Psoas muscle (tissue), 8 donors: ENCODE results near the gene TCEAL6. TPM values are rescaled to one million over a fixed set of nuclear protein-coding genes. Genes with fewer than 3 reads are reported as not detected.
"Not testable (repeated sequence)": the region's sequence is repeated elsewhere in the genome, so short reads cannot be mapped to it uniquely, and the experiment has no call there.

ENCODE experiments used
- ATAC-seq, 4 donors: fragments of 200-7000 bp; cut with Tn5 transposase; one replicate each; pipeline ENCODE4 v1.9.1; 2020; ENCODE audit warnings: moderate library complexity in 3 of 4, mild to moderate bottlenecking in 2 of 4
- DNase-seq, 2 donors: peaks; one replicate each; pipeline ENCODE4 v3.0.0-alpha.2; 2020
- H3K27ac ChIP-seq: fragments of 200-600 bp; one replicate; pipeline ENCODE4 v1.8.0; 2022
- H3K27me3 ChIP-seq, 3 donors: fragments of 200-600 bp in 1 of 3; one replicate each; pipeline versions ENCODE4 v1.6.1 to v1.8.0; 2013 to 2022; ENCODE audit warnings: low read length in 2 of 3, mild to moderate bottlenecking in 2 of 3, moderate library complexity in 1 of 3; ENCODE audit not compliant: insufficient read depth in 3 of 3
- H3K36me3 ChIP-seq, 2 donors: fragments of 200-600 bp in 1 of 2; one replicate each; pipeline versions ENCODE4 v1.6.1 to v1.8.0; 2013 to 2022; ENCODE audit warnings: low read depth in 1 of 2, mild to moderate bottlenecking in 1 of 2, moderate library complexity in 1 of 2; ENCODE audit not compliant: insufficient read depth in 1 of 2
- H3K4me1 ChIP-seq: fragments of 200-600 bp; one replicate; pipeline ENCODE4 v1.8.0; 2022
- H3K4me3 ChIP-seq: fragments of 200-600 bp; one replicate; pipeline ENCODE4 v1.8.0; 2022; ENCODE audit warnings: mild to moderate bottlenecking
- H3K9me3 ChIP-seq: fragments of 200-600 bp; one replicate; pipeline ENCODE4 v1.8.0; 2022
- CTCF ChIP-seq: fragments of 200-600 bp; IDR thresholded peaks from one replicate; pipeline ENCODE4 v1.8.0; 2022; ENCODE audit warnings: antibody characterized with exemption
- WGBS, 3 donors: extraction: QIAGEN DNeasy Blood & Tissue Kit; methylation state at CpG; one replicate each; pipeline versions ENCODE4 v1.1.6 to v1.1.7; 2013; 5-methylcytosine and 5-hydroxymethylcytosine counted together
- intact Hi-C, 2 donors: fragments of 100-400 bp; cut with DNase I; formaldehyde crosslinking; loops; one replicate each; pipeline versions ENCODE4 v1.11.0 to v1.14.2; 2022
- polyA plus RNA-seq, 3 donors: library from polyadenylated mRNA; stranded (reverse); fragments of 200-250 nt; gene quantifications; one replicate each; pipeline ENCODE4 v1.2.3, GENCODE V29; 2013
- total RNA-seq, 4 donors: library from RNA; stranded (reverse); fragmentation: NEBNext Ultra II Directional in 2 of 4; extraction: Animal tissue kit (Norgen Biotek cat#: 25700) in 2 of 4; gene quantifications; one replicate each; pipeline versions ENCODE4 v1.2.1 to v1.2.4, GENCODE V29; 2021 to 2023
- donor health status: healthy with polysubstance abuse.
- donor health status: DM: no; HTN: no; CAD: no; lungs with moderate emphysema.
- donor health status: Bipolar disorder and iron deficiency.
- donor health status: healthy.
- donor health status: DM: yes; HTN: yes; CAD: no.
- donor health status: DM: no; HTN: no; CAD: no.
- donor health status: DM: no; HTN: no; CAD: no.
- donor health status: DM: yes; HTN: yes; CAD: no.

TCEAL6 gene
- total and polyA plus RNA-seq, 7 donors: not detected

GRCh38 chrX:102154218-102154860 lies 12.1 kb upstream of the TCEAL6 start:
- WGBS, 3 donors: 6 to 16% (median 8%) methylated on average over 11 of the region's 11 CpGs
- DNase-seq: no peak
- no peaks in the 10 kb centered on the region for H3K4me1 ChIP-seq
- intact Hi-C loops: no loop called here
- no peaks in the 10 kb centered on the region for H3K36me3 ChIP-seq
- peaks cover 0 to 34% (median 0%) of the 10 kb centered on the region in 3 donors for H3K27me3 ChIP-seq
- H3K4me3 ChIP-seq: no peak overlapping the region
- no peak overlapping the region for H3K27ac ChIP-seq
- H3K9me3 ChIP-seq: no peaks in the 10 kb centered on the region
- TF ChIP-seq CTCF: no peak
- ATAC-seq: no peak

- WGBS, 3 donors: 18 to 29% (median 22%) methylated on average over 15 to 18 of the region's 19 CpGs
- H3K9me3 ChIP-seq, DNase-seq, H3K4me1 ChIP-seq, H3K4me3 ChIP-seq, ATAC-seq, intact Hi-C loops, H3K36me3 ChIP-seq, H3K27ac ChIP-seq: not testable (repeated sequence)
- peaks cover 0 to 42% (median 4%) of the 10 kb centered on the region in 3 donors for H3K27me3 ChIP-seq
Measured at GRCh38 chrX:102141631-102142030, 650 bp downstream of the TCEAL6 start.

- H3K4me1 ChIP-seq, H3K36me3 ChIP-seq, DNase-seq, H3K4me3 ChIP-seq, ATAC-seq, H3K9me3 ChIP-seq, H3K27ac ChIP-seq, intact Hi-C loops: not testable (repeated sequence)
- WGBS, 3 donors: 45 to 65% (median 56%) methylated on average over 5 to 16 of the region's 16 CpGs
- peaks cover 0 to 38% (median 4%) of the 10 kb centered on the region in 3 donors for H3K27me3 ChIP-seq
Measured at GRCh38 chrX:102140876-102141275, 1.4 kb downstream of the TCEAL6 start.

DNA sequence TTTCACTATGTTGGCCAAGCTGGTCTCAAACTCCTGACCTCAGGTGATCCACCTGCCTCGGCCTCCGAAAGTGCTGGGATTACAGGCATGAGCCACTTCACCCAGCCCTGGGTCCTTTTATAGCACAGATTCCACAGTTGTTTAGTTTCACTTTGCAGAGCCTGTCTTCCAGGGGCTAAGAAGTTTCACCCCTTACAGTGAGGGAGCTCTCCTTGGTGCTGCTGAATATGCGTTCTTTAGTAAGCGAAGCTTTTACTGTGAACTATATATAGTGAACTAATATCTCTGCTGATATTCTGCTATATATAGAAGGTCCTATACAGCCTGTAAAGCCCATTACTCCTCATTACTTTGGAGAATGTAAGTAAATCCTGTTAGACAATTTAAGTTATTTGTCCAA lies 4.2 kb downstream of the TCEAL6 start:
- WGBS, 3 donors: 23 to 49% (median 28%) methylated on average over 4 of the region's 4 CpGs
- H3K9me3 ChIP-seq: no peaks in the 10 kb centered on the region

GRCh38 chrX:102129473-102129872 lies 12.8 kb downstream of the TCEAL6 start:
- H3K9me3 ChIP-seq: no peaks in the 10 kb centered on the region
- 47 to 88% (median 77%) methylated on average over 1 of the region's 1 CpG for WGBS, 3 donors
- intact Hi-C loops: no loop called here
- ATAC-seq: no peak
- H3K36me3 ChIP-seq: no peaks in the 10 kb centered on the region
- peaks cover 0 to 52% (median 0%) of the 10 kb centered on the region in 3 donors for H3K27me3 ChIP-seq
- H3K27ac ChIP-seq: no peak overlapping the region
- no peaks in the 10 kb centered on the region for H3K4me1 ChIP-seq
- no peak for DNase-seq
- H3K4me3 ChIP-seq: no peak overlapping the region
- peak; percentile 19 for TF ChIP-seq CTCF

More for the DNA sequence above, 4.2 kb downstream of the TCEAL6 start:
- Histone ChIP-seq H3K36me3 (no peaks in the 10 kb centered on the region), H3K4me3 (no peak overlapping the region), H3K27ac (no peak overlapping the region), H3K27me3 (peaks cover 0 to 23% (median 4%) of the 10 kb centered on the region in 3 donors), H3K4me1 (no peaks in the 10 kb centered on the region)
- DNase-seq (no peak), ATAC-seq (no peak)
- intact Hi-C loops: no loop called here
- no peak for TF ChIP-seq CTCF
